Activated naive CD8-positive, alpha-beta T cell treated with anti-CD3 and anti-CD28 coated beads, Interleukin-2, amount 10 ng/mL, durations not matched to agents 7 days and 5 days (primary cell): ENCODE measurements around the gene FZD7. TPM values are rescaled to one million over a fixed set of nuclear protein-coding genes. Genes with fewer than 3 reads are reported as not detected.
A peak's percentile ranks its signal among the peaks of the same experiment; 100 is the strongest.

Experiments
- ATAC-seq: fragments of 150-1000 bp; cut with Tn5 transposase; one replicate; pipeline ENCODE4 v1.10.0; 2021; ENCODE audit warnings: low read depth, moderate library complexity
- POLR2A ChIA-PET: fragments of 350-600 bp; sonication (Branson Sonifier 250); formaldehyde crosslinking; loops from one replicate; lab custom pipeline; 2021; ENCODE audit warnings: antibody characterized with exemption; lab: Charles Lee
- DNase-seq: peaks from one replicate; pipeline ENCODE4 v3.0.0; 2021
- H3K27ac Mint-ChIP-seq: one replicate; pipeline ENCODE4 v1.8.0; 2022; ENCODE audit warnings: mild to moderate bottlenecking, mixed read lengths
- H3K27me3 Mint-ChIP-seq: one replicate; pipeline ENCODE4 v1.8.0; 2022; ENCODE audit warnings: mild to moderate bottlenecking, moderate library complexity, mixed read lengths
- H3K36me3 Mint-ChIP-seq: one replicate; pipeline ENCODE4 v1.8.0; 2021; ENCODE audit warnings: mild to moderate bottlenecking, mixed read lengths
- H3K4me1 Mint-ChIP-seq: one replicate; pipeline ENCODE4 v1.8.0; 2021; ENCODE audit warnings: mixed read lengths
- H3K4me3 Mint-ChIP-seq: one replicate; pipeline ENCODE4 v1.8.0; 2022; ENCODE audit warnings: mild to moderate bottlenecking, moderate library complexity, mixed read lengths
- H3K9me3 Mint-ChIP-seq: one replicate; pipeline ENCODE4 v1.8.0; 2021; ENCODE audit warnings: mixed read lengths
- total RNA-seq, 2 experiments: library from RNA; stranded (reverse); gene quantifications; one replicate each; pipeline ENCODE4 v1.2.3, GENCODE V29; 2021

FZD7 gene
- total RNA-seq, 2 experiments from 2014 or later, result 0.44 to 0.82 TPM

DNA sequence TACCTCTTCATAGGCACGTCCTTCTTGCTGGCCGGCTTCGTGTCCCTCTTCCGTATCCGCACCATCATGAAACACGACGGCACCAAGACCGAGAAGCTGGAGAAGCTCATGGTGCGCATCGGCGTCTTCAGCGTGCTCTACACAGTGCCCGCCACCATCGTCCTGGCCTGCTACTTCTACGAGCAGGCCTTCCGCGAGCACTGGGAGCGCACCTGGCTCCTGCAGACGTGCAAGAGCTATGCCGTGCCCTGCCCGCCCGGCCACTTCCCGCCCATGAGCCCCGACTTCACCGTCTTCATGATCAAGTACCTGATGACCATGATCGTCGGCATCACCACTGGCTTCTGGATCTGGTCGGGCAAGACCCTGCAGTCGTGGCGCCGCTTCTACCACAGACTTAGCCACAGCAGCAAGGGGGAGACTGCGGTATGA, 2.3 kb downstream of the FZD7 start:
- H3K4me3 Mint-ChIP-seq, result no peak overlapping the region
- H3K27me3 Mint-ChIP-seq, result peaks cover 56% of the 10 kb centered on the region
- H3K9me3 Mint-ChIP-seq, result no peaks in the 10 kb centered on the region
- DNase-seq (no peak), ATAC-seq (no peak)
- H3K27ac Mint-ChIP-seq, result no peak overlapping the region
- POLR2A ChIA-PET, result no interaction called here
- peaks cover 15% of the 10 kb centered on the region for H3K4me1 Mint-ChIP-seq
- H3K36me3 Mint-ChIP-seq, result peaks cover 2% of the 10 kb centered on the region

DNA sequence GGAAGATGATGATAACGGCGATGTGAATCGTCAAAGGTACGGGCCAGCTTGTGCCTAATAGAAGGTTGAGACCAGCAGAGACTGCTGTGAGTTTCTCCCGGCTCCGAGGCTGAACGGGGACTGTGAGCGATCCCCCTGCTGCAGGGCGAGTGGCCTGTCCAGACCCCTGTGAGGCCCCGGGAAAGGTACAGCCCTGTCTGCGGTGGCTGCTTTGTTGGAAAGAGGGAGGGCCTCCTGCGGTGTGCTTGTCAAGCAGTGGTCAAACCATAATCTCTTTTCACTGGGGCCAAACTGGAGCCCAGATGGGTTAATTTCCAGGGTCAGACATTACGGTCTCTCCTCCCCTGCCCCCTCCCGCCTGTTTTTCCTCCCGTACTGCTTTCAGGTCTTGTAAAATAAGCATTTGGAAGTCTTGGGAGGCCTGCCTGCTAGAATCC, 3.0 kb downstream of the FZD7 start:
- Mint-ChIP-seq H3K36me3 (peaks cover 2% of the 10 kb centered on the region), H3K9me3 (no peaks in the 10 kb centered on the region), H3K4me1 (peaks cover 15% of the 10 kb centered on the region), H3K27me3 (peaks cover 54% of the 10 kb centered on the region), H3K27ac (no peak overlapping the region), H3K4me3 (no peak overlapping the region)
- no peak for ATAC-seq
- no peak for DNase-seq
- POLR2A ChIA-PET, result no interaction called here

GRCh38 chr2:202037086-202037485, 3.4 kb downstream of the FZD7 start:
- H3K4me3 Mint-ChIP-seq, result no peak overlapping the region
- ATAC-seq (no peak), DNase-seq (no peak)
- POLR2A ChIA-PET, result no interaction called here
- H3K27me3 Mint-ChIP-seq, result peaks cover 54% of the 10 kb centered on the region
- H3K27ac Mint-ChIP-seq, result no peak overlapping the region
- H3K36me3 Mint-ChIP-seq, result peaks cover 2% of the 10 kb centered on the region
- no peaks in the 10 kb centered on the region for H3K9me3 Mint-ChIP-seq
- H3K4me1 Mint-ChIP-seq, result peaks cover 13% of the 10 kb centered on the region

DNA sequence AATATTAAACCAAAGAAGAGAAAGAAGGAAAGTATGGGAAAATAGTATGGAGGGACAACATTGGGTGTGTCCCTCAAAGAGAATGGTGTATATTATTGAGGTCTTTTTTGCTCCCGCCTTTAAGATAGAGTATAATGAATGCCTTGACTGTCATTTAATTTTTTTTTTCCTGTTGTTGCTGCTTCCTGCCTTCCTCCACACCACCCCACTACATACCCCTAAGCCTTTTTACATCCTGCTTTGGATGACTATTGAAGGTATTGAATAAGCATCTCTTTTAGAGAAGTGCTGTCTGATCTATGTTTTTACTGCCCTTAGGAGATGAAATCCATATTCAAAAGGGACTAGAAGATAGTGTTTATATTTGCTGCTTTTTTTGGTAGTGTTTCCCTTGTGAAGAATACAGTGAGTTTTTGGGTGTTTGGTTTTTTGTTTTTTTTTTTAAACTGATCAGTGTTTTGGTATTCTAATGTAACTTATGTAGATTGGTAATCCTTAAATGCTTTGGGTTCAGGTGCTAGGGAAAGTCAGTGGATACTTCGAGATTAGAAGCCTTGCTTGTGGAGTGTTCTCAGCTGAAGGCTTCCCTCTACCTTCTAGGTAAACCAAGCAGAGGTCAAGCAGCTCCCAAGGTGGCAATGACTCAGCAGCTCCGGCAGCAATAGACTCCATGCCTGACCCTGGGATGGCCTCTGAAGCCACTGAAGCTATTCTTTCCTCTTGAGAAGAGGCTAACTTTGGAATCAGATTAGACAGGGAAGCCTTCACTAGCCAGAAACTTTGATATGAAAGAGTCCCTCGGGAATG, 5.0 kb downstream of the FZD7 start:
- H3K4me3 Mint-ChIP-seq, result no peak overlapping the region
- H3K27ac Mint-ChIP-seq, result no peak overlapping the region
- H3K36me3 Mint-ChIP-seq, result peaks cover 2% of the 10 kb centered on the region
- H3K4me1 Mint-ChIP-seq, result peaks cover 6% of the 10 kb centered on the region
- POLR2A ChIA-PET, result no interaction called here
- H3K27me3 Mint-ChIP-seq, result peaks cover 46% of the 10 kb centered on the region
- DNase-seq (no peak), ATAC-seq (no peak)
- H3K9me3 Mint-ChIP-seq, result no peaks in the 10 kb centered on the region

- H3K4me1 Mint-ChIP-seq, result peaks cover 6% of the 10 kb centered on the region
- H3K36me3 Mint-ChIP-seq, result peaks cover 2% of the 10 kb centered on the region
- POLR2A ChIA-PET, result no interaction called here
- no peaks in the 10 kb centered on the region for H3K9me3 Mint-ChIP-seq
- H3K4me3 Mint-ChIP-seq, result peak overlapping the region; percentile 18
- peaks cover 48% of the 10 kb centered on the region for H3K27me3 Mint-ChIP-seq
- no peak overlapping the region for H3K27ac Mint-ChIP-seq
- DNase-seq (no peak), ATAC-seq (no peak)
Measured at GRCh38 chr2:202039278-202040078, 5.8 kb downstream of the FZD7 start.

DNA sequence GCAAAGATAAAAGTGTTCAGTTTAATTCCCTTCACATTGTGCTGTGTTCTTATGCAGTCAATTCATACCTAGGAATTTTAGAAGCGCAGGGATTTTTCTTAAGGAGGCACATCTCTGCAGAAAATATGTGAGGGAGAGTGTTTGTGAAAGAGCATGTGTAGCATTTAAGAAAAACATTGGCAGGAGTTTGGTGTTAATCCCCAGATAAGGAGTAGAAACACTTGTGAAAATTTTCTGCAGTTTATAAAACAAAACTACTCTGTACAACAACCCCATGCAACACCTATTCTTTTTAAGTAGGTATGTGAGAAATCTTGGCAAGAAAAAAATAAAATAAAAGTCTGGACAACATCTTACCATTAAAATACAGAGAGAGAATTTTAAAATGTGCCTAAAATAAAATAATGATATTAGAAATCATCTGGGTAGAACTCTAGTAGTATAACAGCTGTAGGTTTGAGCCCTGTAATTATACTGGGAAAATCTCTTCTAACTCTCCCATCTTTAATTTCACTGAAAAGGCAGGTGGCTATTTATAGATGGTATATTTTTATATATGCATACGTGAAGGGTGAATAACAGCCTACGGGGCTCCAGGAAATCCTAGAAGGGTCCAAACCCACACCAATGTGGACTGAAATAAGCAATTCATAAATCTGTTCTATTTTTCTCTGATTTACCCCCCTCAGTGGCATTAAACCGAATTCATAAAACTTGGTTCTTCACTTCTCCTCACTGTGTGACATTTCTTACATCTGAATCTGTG, 6.6 kb downstream of the FZD7 start:
- H3K4me3 Mint-ChIP-seq, result no peak overlapping the region
- H3K4me1 Mint-ChIP-seq, result peaks cover 4% of the 10 kb centered on the region
- DNase-seq (no peak), ATAC-seq (no peak)
- no peak overlapping the region for H3K27ac Mint-ChIP-seq
- POLR2A ChIA-PET, result no interaction called here
- no peaks in the 10 kb centered on the region for H3K36me3 Mint-ChIP-seq
- H3K27me3 Mint-ChIP-seq, result peaks cover 49% of the 10 kb centered on the region
- H3K9me3 Mint-ChIP-seq, result no peaks in the 10 kb centered on the region

GRCh38 chr2:202042444-202042843, 8.8 kb downstream of the FZD7 start:
- ATAC-seq, result no peak
- H3K4me1 Mint-ChIP-seq, result peaks cover 4% of the 10 kb centered on the region
- H3K9me3 Mint-ChIP-seq, result no peaks in the 10 kb centered on the region
- H3K36me3 Mint-ChIP-seq, result no peaks in the 10 kb centered on the region
- DNase-seq, result no peak
- H3K27me3 Mint-ChIP-seq, result peaks cover 55% of the 10 kb centered on the region
- no peak overlapping the region for H3K4me3 Mint-ChIP-seq
- POLR2A ChIA-PET, result no interaction called here
- H3K27ac Mint-ChIP-seq, result no peak overlapping the region

DNA sequence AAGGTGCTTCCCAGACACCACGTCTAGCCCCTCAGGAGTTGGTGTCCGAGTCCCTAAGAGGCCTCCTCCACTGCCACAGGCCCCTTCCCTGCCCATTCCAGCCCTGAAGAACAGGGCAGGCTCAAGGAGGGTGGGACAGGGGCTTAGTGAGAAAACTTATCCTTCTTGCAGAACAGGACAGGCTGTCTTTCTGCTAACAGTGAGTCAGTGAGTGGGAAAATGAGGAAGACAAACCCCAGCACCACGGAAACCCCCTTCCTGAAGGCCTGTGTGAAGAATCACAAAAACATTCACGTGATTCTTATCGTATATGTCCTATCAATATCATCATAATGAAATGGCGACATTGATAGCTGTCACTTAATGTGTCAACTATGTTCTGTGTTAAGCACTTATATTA, 9.8 kb downstream of the FZD7 start:
- Mint-ChIP-seq H3K36me3 (no peaks in the 10 kb centered on the region), H3K27me3 (peaks cover 49% of the 10 kb centered on the region)

DNA sequence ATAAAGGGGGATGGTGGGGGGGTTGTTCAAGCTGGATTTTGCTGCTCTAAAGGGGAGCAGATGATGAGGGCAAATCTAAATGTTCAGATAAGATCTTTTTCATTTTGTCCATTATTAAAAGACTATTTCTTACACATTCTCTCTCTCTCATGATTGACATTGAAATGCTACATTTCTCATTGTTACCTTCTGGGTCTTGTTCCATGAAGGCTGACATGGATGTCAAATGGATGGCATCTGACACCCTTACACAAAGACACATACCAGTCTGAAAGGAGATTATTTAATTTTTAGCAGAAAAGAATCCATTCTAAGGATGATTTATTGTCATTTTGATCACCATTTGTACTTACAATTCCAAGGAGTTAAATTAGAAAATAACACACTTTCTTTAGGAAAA, 11.1 kb downstream of the FZD7 start:
- Mint-ChIP-seq H3K4me1 (no peaks in the 10 kb centered on the region), H3K27ac (no peak overlapping the region), H3K9me3 (no peaks in the 10 kb centered on the region), H3K36me3 (no peaks in the 10 kb centered on the region), H3K4me3 (no peak overlapping the region), H3K27me3 (peaks cover 36% of the 10 kb centered on the region)
- DNase-seq, result no peak
- POLR2A ChIA-PET, result no interaction called here
- no peak for ATAC-seq

More for the DNA sequence above, 9.8 kb downstream of the FZD7 start:
- H3K27ac Mint-ChIP-seq, result no peak overlapping the region
- no peaks in the 10 kb centered on the region for H3K9me3 Mint-ChIP-seq
- no peak overlapping the region for H3K4me3 Mint-ChIP-seq
- no peak for ATAC-seq
- POLR2A ChIA-PET, result no interaction called here
- H3K4me1 Mint-ChIP-seq, result peaks cover 3% of the 10 kb centered on the region
- no peak for DNase-seq

DNA sequence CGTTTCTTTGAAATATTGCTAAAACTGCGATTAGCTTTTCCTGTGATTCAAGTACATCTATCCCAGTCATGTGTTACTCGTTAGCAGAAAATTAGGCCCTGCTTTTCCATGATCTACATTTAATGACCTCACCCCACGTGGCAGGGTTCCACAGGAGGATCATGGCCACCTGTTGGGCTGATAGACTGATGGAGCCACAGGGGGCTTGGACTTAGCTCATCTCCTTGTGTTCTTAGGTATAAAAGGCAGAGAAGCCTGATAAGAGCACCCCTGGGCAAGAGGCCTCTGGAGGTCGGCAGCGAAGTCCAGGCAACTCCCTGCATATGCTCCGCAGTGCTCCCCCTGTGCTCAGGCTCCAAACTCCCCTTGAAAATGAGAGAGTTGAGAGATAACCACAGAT, 12.9 kb downstream of the FZD7 start:
- Mint-ChIP-seq H3K27ac (no peak overlapping the region), H3K4me1 (no peaks in the 10 kb centered on the region), H3K4me3 (no peak overlapping the region), H3K9me3 (no peaks in the 10 kb centered on the region), H3K36me3 (no peaks in the 10 kb centered on the region), H3K27me3 (peaks cover 21% of the 10 kb centered on the region)
- ATAC-seq (no peak), DNase-seq (no peak)
- POLR2A ChIA-PET, result no interaction called here

- Mint-ChIP-seq H3K27me3 (peaks cover 18% of the 10 kb centered on the region), H3K9me3 (no peaks in the 10 kb centered on the region), H3K36me3 (no peaks in the 10 kb centered on the region), H3K4me1 (no peaks in the 10 kb centered on the region), H3K27ac (no peak overlapping the region), H3K4me3 (no peak overlapping the region)
- ATAC-seq, result no peak
- POLR2A ChIA-PET, result no interaction called here
- no peak for DNase-seq
Measured at GRCh38 chr2:202049092-202049728, 15.6 kb downstream of the FZD7 start.

- H3K27ac Mint-ChIP-seq, result no peak overlapping the region
- no peaks in the 10 kb centered on the region for H3K36me3 Mint-ChIP-seq
- no peaks in the 10 kb centered on the region for H3K4me1 Mint-ChIP-seq
- DNase-seq, result no peak
- H3K9me3 Mint-ChIP-seq, result no peaks in the 10 kb centered on the region
- no peak overlapping the region for H3K4me3 Mint-ChIP-seq
- peaks cover 16% of the 10 kb centered on the region for H3K27me3 Mint-ChIP-seq
- POLR2A ChIA-PET, result no interaction called here
- no peak for ATAC-seq
Measured at GRCh38 chr2:202049840-202050239, 16.2 kb downstream of the FZD7 start.

- no peaks in the 10 kb centered on the region for H3K4me1 Mint-ChIP-seq
- DNase-seq (no peak), ATAC-seq (no peak)
- no peak overlapping the region for H3K4me3 Mint-ChIP-seq
- H3K27me3 Mint-ChIP-seq, result peaks cover 16% of the 10 kb centered on the region
- POLR2A ChIA-PET, result no interaction called here
- no peaks in the 10 kb centered on the region for H3K9me3 Mint-ChIP-seq
- H3K36me3 Mint-ChIP-seq, result no peaks in the 10 kb centered on the region
- no peak overlapping the region for H3K27ac Mint-ChIP-seq
Measured at GRCh38 chr2:202050652-202051051, 17.0 kb downstream of the FZD7 start.
